ENCODE measurements around the gene LRP5.

The LRP5 gene

GRCh38 chr11:68315171-68315920 lies 3.0 kb downstream of the LRP5 start:
- no peak for TF ChIP-seq MYC (IDR thresholded peaks at IDR 0.05; ENCODE audit: low read depth, low read length)
- no peak for TF ChIP-seq POLR2A (IDR thresholded peaks at IDR 0.05; ENCODE audit: extremely low read depth, insufficient read length)
- no peak for TF ChIP-seq MAX (IDR thresholded peaks at IDR 0.05; ENCODE audit: low read depth, low read length)
- TF ChIP-seq, protein P1, sequence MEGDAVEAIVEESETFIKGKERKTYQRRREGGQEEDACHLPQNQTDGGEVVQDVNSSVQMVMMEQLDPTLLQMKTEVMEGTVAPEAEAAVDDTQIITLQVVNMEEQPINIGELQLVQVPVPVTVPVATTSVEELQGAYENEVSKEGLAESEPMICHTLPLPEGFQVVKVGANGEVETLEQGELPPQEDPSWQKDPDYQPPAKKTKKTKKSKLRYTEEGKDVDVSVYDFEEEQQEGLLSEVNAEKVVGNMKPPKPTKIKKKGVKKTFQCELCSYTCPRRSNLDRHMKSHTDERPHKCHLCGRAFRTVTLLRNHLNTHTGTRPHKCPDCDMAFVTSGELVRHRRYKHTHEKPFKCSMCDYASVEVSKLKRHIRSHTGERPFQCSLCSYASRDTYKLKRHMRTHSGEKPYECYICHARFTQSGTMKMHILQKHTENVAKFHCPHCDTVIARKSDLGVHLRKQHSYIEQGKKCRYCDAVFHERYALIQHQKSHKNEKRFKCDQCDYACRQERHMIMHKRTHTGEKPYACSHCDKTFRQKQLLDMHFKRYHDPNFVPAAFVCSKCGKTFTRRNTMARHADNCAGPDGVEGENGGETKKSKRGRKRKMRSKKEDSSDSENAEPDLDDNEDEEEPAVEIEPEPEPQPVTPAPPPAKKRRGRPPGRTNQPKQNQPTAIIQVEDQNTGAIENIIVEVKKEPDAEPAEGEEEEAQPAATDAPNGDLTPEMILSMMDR (IDR thresholded peaks at IDR 0.05; ENCODE audit: low read depth, low read length) = no peak
- DNase-seq (ENCODE audit: low read depth) = no peak
- peak overlapping the region; percentile 76 for H3K4me3 ChIP-seq (ENCODE audit: low read depth, low read length)

DNA sequence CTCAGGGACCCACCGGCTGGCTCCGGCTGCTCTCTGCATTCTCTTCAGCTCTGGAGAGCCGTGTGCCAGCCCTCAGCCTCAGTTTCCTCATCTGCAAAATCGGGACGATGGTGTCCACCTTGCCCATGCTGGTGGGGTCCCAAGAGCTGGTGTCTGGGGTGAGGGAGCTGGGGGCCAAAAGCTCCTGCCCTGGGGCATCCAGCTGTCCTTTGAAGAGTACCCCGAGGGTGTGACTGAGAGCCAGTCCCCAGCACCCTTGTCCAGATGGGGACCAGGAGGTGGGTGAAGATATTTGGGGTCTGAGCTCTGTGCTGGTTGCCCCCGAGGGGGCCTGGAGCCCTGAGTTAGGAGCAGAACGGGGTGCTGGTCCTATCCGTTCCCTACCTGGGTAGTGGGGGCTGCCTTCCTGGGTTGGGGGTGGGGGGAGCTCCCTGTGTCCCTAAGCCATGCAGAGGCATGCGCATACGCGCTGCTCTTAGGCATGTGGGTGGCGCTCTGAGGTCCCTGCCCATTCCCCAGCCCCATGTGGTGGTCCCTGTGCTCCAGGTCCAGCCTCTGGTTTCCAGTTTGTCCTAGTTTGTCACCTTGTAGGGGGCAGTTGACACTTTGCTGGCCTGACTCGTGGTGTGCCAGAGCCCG lies 4.9 kb downstream of the LRP5 start:
- H3K4me3 ChIP-seq (ENCODE audit: low read depth, low read length) = no peak overlapping the region
- no peak for DNase-seq (ENCODE audit: low read depth)
- no peak for TF ChIP-seq MYC (IDR thresholded peaks at IDR 0.05; ENCODE audit: low read depth, low read length)
- no peak for TF ChIP-seq MAX (IDR thresholded peaks at IDR 0.05; ENCODE audit: low read depth, low read length)
- TF ChIP-seq, protein P1 (IDR thresholded peaks at IDR 0.05; ENCODE audit: low read depth, low read length) = no peak
- TF ChIP-seq POLR2A (IDR thresholded peaks at IDR 0.05; ENCODE audit: extremely low read depth, insufficient read length) = no peak

DNA sequence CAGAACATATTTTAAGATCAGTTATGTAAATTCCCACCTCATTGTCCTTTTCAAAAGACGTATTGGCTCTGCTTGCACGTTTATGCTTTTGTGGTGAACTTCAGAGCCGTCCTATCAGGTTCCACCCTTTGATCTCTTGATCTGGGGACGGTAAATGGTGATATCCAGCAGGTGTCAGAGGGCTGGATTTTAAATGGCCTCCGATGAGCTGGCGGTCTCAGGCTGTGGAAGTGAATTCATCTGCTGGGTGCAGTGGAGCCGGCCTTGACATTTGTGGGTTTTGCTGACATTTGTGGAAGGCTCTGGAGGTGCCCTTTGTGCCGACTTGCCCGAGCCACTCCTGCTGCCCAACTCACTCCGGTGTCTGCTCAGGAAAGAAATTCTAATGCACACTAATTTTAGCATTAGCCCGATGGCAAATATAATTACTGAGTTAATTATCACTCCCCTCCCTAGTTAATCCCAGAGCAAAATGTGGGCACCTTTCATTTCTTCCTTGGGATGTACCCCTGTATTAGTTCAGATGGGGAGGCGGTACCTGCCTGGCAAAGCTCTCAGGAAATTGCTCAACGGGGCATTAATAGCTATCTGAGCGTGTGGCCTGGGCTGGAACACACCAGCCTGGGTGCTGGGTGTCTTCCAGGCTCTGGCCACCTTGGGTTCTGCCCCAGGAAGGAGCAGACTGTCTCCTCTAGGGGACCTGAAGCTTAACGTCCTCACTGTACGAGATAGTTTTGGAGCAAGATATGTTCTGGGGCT lies 9.1 kb downstream of the LRP5 start:
- no peak overlapping the region for H3K4me3 ChIP-seq (ENCODE audit: low read depth, low read length)
- DNase-seq (ENCODE audit: low read depth) = no peak
- TF ChIP-seq, protein P1 (IDR thresholded peaks at IDR 0.05; ENCODE audit: low read depth, low read length) = no peak
- no peak for TF ChIP-seq MAX (IDR thresholded peaks at IDR 0.05; ENCODE audit: low read depth, low read length)
- TF ChIP-seq MYC (IDR thresholded peaks at IDR 0.05; ENCODE audit: low read depth, low read length) = no peak
- no peak for TF ChIP-seq POLR2A (IDR thresholded peaks at IDR 0.05; ENCODE audit: extremely low read depth, insufficient read length)

GRCh38 chr11:68322052-68322430 lies 9.7 kb downstream of the LRP5 start:
- H3K4me3 ChIP-seq (ENCODE audit: low read depth, low read length) = no peak overlapping the region
- TF ChIP-seq, protein P1 (IDR thresholded peaks at IDR 0.05; ENCODE audit: low read depth, low read length) = no peak
- TF ChIP-seq MYC (IDR thresholded peaks at IDR 0.05; ENCODE audit: low read depth, low read length) (no peak), MAX (IDR thresholded peaks at IDR 0.05; ENCODE audit: low read depth, low read length) (no peak), POLR2A (IDR thresholded peaks at IDR 0.05; ENCODE audit: extremely low read depth, insufficient read length) (no peak)
- DNase-seq (ENCODE audit: low read depth) = no peak

DNA sequence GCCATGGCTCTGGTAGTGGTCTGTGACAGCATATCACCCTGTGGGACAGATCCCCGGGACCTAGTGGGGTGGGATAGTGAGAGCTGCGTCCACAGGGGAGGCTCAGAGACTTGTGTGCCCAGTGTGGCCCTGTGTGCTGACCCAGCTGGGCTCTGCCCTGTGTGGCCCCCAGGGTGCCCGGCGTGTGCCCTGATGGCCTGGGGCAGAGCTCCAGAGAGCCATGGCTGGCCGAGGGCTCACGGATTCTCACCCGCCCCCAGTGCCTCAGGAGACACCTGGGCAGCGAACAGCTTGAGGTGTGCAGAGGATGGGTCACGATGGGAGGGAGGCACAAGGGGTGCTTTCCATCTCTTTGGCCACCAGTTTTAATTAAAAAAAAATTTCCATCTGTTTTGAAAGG lies 11.8 kb downstream of the LRP5 start:
- TF ChIP-seq MAX (IDR thresholded peaks at IDR 0.05; ENCODE audit: low read depth, low read length) = no peak
- H3K4me3 ChIP-seq (ENCODE audit: low read depth, low read length) = no peak overlapping the region
- DNase-seq (ENCODE audit: low read depth) = no peak

DNA sequence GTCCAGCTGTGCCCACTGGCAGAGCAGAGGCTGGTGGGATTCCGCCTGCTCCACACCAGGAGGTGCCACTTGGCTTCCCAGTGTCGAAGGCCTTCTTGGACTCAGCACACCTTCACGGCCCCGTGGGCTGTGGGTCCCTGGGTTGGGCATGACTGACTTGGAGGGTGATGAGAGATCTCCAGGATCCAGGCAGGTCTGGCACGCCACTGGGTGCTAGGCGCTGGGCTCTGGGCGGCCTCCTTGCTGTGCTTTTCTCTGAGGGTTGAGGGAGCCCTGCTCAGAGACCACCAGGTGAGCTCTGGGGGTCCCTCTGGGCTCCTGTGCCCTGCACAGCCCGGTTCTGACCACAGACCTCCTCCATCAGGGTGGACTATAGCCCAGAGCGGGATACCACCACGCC lies 12.3 kb downstream of the LRP5 start:
- DNase-seq (ENCODE audit: low read depth) = no peak
- no peak overlapping the region for H3K4me3 ChIP-seq (ENCODE audit: low read depth, low read length)
- no peak for TF ChIP-seq MAX (IDR thresholded peaks at IDR 0.05; ENCODE audit: low read depth, low read length)
- TF ChIP-seq MYC (IDR thresholded peaks at IDR 0.05; ENCODE audit: low read depth, low read length) = no peak
- no peak for TF ChIP-seq POLR2A (IDR thresholded peaks at IDR 0.05; ENCODE audit: extremely low read depth, insufficient read length)
- TF ChIP-seq, protein P1 (IDR thresholded peaks at IDR 0.05; ENCODE audit: low read depth, low read length) = no peak
